Measurements from ENCODE around the gene CD44.

The CD44 gene

DNA sequence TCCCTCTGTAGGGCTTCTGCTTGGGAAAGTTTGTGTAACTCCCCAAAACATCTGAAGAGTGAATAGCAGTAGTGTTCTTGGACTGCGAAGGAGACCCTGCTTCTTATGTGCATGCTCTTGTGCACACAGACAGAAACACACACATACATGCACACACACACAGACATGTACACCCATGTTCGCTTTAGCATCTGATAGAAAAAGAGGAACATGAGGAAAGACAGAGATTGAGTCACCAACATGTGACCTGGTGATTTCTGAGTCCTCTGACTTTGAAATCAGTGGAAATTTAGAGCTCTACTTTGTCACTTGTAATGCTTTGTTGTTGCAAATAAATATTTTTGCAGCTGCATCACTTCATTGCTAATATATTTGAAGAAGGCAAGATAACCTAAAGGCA is 23.8 kb downstream of the CD44 start:
- DNase-seq: no peak

- no peak for DNase-seq
These were observed 24.2 kb downstream of the CD44 start for GRCh38 chr11:35163209-35163608.

DNA sequence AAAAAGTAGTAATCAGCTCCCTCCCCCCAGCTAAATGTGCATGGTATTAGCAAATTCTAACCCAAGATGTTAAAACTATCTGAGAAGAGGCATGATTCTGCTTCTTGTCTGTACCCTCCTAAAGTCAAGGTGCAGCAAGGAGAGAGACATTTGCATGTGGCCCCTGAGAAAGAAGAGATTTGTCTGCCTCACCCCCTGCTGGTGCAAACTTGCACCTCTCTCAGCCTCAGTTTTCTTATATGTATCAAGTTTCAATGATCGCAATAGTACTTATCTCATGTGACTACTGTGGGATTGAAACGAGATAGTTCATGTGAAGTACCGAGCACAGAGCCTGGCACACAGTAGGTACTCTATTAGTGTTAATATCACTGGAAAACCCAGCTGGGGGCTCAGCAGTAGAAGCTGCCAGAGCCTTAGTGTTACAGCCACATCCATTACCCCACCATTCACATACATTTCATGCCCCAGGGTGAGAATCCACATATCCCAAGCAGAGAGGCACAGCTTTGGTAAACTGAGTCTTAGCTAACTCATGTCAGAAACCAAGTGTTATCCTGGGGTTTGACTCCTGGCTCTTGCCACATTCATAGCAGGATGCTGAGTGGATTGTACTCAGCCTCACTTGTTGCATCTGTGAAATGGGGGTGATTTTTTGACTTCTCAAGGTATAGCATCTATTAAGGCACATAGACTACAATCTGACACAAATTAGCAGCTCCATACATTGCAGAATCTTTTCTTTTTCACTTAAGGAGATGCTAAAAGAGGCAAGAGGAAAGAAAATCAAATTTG is 24.9 kb downstream of the CD44 start:
- DNase-seq: no peak

GRCh38 chr11:35165030-35165422 is 26.1 kb downstream of the CD44 start:
- DNase-seq: no peak

- no peak for DNase-seq
These were observed 26.7 kb downstream of the CD44 start for GRCh38 chr11:35165423-35166368.

GRCh38 chr11:35166369-35167360 is 27.7 kb downstream of the CD44 start:
- no peak for DNase-seq

DNA sequence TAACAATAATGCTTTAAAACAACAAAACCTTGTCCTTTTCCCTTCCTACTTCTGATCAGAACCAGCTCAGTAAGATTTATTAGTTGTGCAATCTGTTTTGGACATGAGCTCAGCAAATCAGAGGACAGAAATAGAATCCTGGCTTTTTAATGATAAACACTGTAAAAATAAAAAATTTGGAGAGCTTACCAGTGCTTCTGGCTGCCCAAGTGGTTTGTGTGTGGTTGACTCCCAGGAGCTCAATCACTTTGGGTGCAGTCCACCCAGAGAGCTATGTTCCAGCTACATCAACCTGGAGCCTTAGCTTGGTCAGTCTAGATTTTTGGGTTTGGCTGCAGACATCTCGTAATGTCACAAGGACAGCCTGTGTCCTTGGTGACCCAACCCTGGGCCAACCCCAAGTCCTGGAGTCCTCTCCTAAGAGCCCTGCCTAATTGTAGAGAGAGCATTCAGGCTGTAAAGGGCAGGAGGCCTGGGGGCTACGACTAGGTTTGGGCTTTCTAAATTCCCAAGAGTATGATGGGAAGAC is 28.5 kb downstream of the CD44 start:
- DNase-seq: no peak

- DNase-seq: no peak
These were observed 29.7 kb downstream of the CD44 start for GRCh38 chr11:35168671-35169070.

DNA sequence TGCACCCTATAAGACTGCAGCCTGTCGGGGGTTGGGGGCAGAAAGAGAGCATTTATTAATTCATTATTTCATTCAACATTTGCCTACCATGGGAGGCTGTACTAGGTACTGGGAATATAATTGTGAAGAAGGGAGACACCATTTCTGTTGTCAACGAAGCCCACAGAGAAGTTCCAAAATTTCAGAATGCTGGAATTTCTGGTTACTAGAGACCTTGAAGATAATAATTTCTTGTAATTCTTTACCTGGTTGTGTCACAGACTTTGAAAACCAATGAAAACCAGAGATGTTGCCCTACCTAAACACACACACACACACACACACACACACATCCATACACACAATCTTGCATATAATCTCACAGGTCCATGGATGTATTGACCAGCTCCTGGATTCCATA is 30.1 kb downstream of the CD44 start:
- DNase-seq: no peak

DNA sequence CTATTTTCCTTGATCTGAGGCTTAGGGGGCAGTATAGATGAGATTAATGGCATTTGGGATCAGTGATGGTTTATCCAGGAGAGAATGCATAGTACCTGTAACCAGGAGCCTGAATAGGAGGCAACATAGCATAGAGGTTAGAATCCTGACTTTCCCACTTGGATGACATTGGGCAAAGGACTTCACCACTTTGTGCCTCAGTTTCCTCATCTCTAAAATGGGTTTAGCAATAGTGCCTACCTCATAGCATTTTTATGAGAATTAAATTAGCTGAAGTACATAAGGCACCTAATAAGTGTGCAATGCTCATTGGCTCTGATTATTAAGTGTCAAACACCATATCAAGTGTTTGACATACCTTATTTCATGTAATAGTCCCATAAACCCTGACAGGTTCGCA is 30.8 kb downstream of the CD44 start:
- DNase-seq: no peak

DNA sequence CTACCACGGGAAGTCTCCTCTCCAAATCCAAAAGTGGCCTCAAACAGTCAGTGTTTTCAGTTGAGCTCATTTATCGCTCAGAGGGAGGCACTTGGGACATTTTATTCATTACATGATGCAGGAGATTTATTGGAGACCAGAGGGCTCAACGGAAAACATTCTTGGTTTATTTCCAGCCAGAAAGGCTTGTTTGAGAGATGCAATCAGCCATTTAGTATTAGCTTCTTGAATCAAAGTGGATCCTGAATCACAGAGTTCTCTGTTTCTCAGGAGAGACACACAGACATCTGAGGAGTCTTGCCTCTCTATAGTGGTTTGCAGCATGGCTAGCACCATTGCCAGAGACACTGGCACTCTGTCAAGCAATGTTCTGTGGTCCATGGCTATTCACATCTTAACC is 31.5 kb downstream of the CD44 start:
- DNase-seq: no peak

DNA sequence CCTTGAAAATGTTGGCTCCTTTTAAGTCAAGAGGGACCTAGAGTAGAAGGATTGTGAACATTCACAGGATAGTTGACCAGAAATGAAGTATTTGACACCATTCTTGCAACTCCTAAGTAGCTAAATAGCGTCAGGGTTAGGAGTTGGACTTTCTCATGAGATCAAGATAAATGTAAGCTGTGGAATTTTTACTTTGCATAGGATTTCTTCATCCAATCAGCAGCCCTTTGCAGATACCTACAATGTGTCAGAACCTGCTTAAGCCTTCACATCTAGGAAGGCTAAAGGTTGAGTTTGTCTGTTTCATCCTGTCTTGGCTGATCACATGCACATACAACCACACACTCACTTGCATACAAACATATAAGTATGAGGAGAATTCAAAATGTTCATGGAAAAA is 32.3 kb downstream of the CD44 start:
- no peak for DNase-seq

DNA sequence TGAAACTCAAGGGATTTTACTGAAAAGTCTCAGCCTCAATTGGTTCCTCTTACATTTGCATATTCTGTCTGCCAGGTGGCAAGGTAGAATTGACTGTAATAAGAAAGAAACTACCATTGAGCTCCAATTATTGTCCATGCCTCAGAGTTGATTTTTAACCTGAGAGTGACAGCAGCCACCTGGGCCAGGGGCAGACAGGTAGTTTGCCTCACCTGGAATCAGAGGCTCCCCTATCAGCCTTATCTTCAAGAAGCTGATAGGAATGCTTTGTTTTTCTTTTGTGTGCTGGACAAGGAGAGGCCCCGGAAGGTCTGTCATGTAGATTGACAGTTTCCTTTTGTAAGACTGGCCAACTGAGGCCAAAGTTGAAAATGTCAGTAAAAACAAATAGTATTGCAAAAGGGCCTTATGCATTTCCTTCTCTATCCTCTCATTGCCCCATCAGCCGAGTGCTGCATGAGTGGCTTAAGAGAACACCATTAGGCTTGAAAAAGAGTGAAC is 34.1 kb downstream of the CD44 start:
- no peak for DNase-seq

GRCh38 chr11:35173616-35174566 is 34.9 kb downstream of the CD44 start:
- DNase-seq: no peak

DNA sequence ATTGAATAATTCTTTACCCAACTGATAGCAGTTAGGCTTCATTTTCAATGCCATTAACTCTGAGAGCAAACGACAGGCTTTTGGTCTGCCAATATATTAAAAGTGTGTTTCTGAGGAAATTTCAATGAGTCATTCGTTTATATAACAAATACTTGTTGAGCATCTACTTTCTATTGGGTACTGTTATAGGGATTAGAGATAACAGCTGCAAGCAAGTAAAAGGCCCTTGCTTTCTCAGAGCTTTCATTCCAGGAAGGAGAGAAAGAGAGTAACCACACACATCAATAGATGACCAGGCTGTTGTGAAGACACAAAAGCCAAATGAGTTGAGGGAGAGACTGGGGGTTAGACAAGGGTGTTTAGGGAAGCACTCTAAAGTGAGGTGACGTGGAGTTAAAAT is 35.7 kb downstream of the CD44 start:
- DNase-seq: no peak

GRCh38 chr11:35177370-35177769 is 38.4 kb downstream of the CD44 start:
- no peak for DNase-seq

DNA sequence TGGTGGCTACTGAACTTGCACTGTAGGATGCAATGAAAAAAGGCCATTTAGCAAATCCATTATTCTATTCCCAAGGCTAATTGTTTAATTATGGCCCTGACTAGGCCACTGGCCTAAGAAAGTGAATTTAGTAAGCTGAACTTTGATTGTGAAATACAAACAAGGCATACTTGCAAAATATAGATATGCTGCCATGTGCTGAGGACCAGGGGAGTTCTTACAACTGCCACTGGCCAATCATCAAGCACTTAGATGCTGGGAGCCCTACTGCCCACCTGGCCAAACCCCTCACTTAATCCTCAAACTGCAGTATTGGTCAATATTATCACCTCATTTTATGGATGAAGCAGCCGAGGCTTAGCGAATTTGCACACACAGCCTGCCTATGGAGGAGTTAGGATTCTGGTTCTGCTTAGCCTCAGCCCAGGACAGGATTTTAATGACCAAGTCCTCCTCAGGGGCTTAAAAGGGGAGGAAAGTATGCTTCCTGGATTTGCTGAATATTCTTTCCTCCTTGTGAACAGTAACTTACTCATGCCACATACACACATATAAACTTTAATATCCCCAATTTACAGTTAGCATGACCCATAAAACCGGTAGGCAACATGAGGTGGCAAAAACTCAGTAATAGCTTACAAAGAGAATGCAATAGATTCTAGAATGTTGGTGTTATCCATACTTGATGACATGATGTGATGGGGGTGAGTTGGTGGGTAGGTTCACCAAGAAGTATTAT is 39.3 kb downstream of the CD44 start:
- no peak for DNase-seq

DNA sequence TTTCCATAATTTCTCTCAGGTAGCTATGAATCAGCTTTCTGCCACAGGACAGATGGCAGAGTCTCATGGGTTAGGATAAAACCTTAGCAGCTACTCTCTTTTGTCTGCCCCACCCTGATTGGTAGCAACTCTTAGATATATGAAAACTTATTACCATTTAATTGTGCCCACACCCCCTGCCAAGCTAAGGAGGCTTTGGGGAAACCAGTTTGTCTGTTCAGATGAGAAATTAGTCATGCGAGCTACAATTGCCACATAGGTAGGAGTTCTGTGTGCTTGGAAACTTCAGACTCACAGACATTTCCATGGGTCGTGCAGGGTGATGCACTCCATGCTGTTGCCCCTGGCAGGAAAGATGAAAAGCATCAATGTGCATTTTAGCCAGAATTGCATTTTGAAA is 39.9 kb downstream of the CD44 start:
- no peak for DNase-seq

- no peak for DNase-seq
These were observed 40.6 kb downstream of the CD44 start for GRCh38 chr11:35179466-35180135.
